ENCODE results near the gene OTOF. TPM values are rescaled to one million over a fixed set of nuclear protein-coding genes. Genes with fewer than 3 reads are reported as not detected.

Gene OTOF
- total and polyA plus RNA-seq, 2 of the 13 experiments (the other 11 are each of a cell fraction or from before 2014, with no cell fraction given), result 0.04 TPM; not detected in 1

DNA sequence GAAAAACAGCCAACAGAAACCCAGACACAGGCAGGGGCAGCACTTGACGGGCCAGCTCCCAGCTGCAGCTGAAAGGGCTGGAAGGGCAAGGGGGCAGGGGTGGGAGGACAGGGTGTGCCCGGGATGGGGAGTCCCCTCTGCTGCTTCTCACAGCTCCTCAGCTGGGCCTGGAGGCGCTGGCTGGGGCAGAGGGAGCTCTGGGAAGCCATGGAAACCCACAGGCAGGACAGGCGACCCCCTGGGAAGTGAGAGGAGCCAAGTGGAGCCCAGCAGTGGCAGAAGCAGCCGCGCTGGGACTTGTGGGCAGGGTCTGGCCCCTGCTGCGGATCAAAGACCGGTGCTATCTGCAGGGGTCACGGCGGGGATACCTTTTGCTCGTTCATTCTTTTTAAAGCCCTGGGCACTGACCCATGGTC is 20.7 kb downstream of the OTOF start:
- no TSS peak for BruUV-seq (replicated peaks)
- Histone ChIP-seq H3K27me3 (ENCODE audit: control insufficient read depth in 1 of 2, insufficient read depth in 2 of 2, low read length in 2 of 2) (no peaks in the 10 kb centered on the region; a peak in 1 of 5 replicates), H3K4me1 (ENCODE audit: insufficient read depth, low read length) (peaks cover 43% of the 10 kb centered on the region), H3K79me2 (ENCODE audit: insufficient read depth, low read length) (no peaks in the 10 kb centered on the region), H3K9ac (ENCODE audit: insufficient read depth, low read depth, low read length) (peak overlapping the region; percentile 69), H3K36me3 (replicated peaks in 1 of 2; ENCODE audit: control insufficient read depth in 1 of 2, insufficient read depth in 2 of 2, low read length in 2 of 2) (no peaks in the 10 kb centered on the region), H3K4me2 (ENCODE audit: low read depth, low read length) (peak overlapping the region; percentile 95), H3K27ac (ENCODE audit: extremely low read length, insufficient read depth, low read length) (peak overlapping the region; percentile 69), H4K20me1 (ENCODE audit: insufficient read depth, low read length) (no peaks in the 10 kb centered on the region), H3K9me3 (ENCODE audit: low read length) (no peaks in the 10 kb centered on the region), H3K4me3 (replicated peaks in 1 of 3; ENCODE audit: insufficient read depth in 1 of 3, low read depth in 2 of 3, low read length in 3 of 3) (peak overlapping the region; percentile 46 to 76 (median 50)), H2AFZ (ENCODE audit: low read length) (peak overlapping the region; percentile 24)
- FAIRE-seq (peak; percentile 63), ATAC-seq (peak; percentile 54), DNase-seq (ENCODE audit: low spot score) (no peak)
- in situ Hi-C loops (cut with HindIII; ENCODE audit: extremely low pct_ligation_motif_present, low pct_unique_long_range_greater_than_20kb), result no loop called here
- intact Hi-C loops (cut with micrococcal nuclease; ENCODE audit: unreplicated experiment), result loop anchor here (5.0 kb wide), 2 partner anchors 60 to 125 kb away; no protein-coding TSS in a partner anchor
- WGBS (ENCODE audit: low lambda C conversion rate), result 5% methylated on average over 7 of the region's 11 CpGs
- CTCF ChIA-PET (ENCODE audit: low intra/inter-chr PET ratio, low total read pairs), result no interaction called here
- POLR2A ChIA-PET, result interaction anchor here (0.6 to 6.2 kb wide), 6 partner anchors 10 to 1225 kb away, joined by 3 to 52 read pairs (median 3); partner anchors contain the start of genes ADGRF3 and SELENOI
- TF ChIP-seq ZNF407 (CRISPR knock-in tag; IDR thresholded peaks at IDR 0.05; ENCODE audit: not compliant biosample characterization) (peak; percentile 35), HNF4A (CRISPR knock-in tag; IDR thresholded peaks at IDR 0.05) (peak; percentile 38; the same call in 1 of the 2 replicates), TAF1 (CRISPR knock-in tag; IDR thresholded peaks at IDR 0.05) (0 out of 2 replicates have a peak, but pooled peaks have one; percentile 30), THRA (CRISPR knock-in tag; IDR thresholded peaks at IDR 0.05; ENCODE audit: borderline replicate concordance) (peak; percentile 56; the same call in 1 of the 2 replicates), RORA (CRISPR knock-in tag; IDR thresholded peaks at IDR 0.05) (no peak)
- TF ChIP-seq, protein P1, sequence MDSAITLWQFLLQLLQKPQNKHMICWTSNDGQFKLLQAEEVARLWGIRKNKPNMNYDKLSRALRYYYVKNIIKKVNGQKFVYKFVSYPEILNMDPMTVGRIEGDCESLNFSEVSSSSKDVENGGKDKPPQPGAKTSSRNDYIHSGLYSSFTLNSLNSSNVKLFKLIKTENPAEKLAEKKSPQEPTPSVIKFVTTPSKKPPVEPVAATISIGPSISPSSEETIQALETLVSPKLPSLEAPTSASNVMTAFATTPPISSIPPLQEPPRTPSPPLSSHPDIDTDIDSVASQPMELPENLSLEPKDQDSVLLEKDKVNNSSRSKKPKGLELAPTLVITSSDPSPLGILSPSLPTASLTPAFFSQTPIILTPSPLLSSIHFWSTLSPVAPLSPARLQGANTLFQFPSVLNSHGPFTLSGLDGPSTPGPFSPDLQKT (CRISPR knock-in tag; IDR thresholded peaks at IDR 0.05; ENCODE audit: borderline replicate concordance), result no peak

Measured in HepG2 (cell line).